Uterus (tissue), 4 donors: ENCODE data around the gene PIM1. TPM values are rescaled to one million over a fixed set of nuclear protein-coding genes. Genes with fewer than 3 reads are reported as not detected.

ENCODE experiments used
- DNase-seq, 2 donors: peaks; one replicate each; pipeline ENCODE4 v3.0.0-alpha.2; 2019 to 2020
- H3K27ac ChIP-seq, 2 donors: fragments of 200-600 bp; sonication (generic); 1 replicate in 1 of 2; 2 replicates in 1 of 2; pipeline ENCODE4 v1.5.1; 2016 to 2018
- H3K27me3 ChIP-seq, 2 donors: fragments of 200-600 bp; sonication (generic); one replicate each; pipeline ENCODE4 v1.5.1; 2018 to 2019; ENCODE audit warnings: control low read depth in 1 of 2
- H3K36me3 ChIP-seq, 2 donors: fragments of 200-600 bp; sonication (generic); one replicate each; pipeline ENCODE4 v1.5.1; 2019; ENCODE audit warnings: control low read depth in 1 of 2
- H3K4me1 ChIP-seq, 2 donors: fragments of 200-600 bp; sonication (generic); one replicate each; pipeline ENCODE4 v1.5.1; 2018 to 2019; ENCODE audit warnings: control low read depth in 1 of 2
- H3K4me3 ChIP-seq, 2 donors: fragments of 200-600 bp; sonication (generic); 1 replicate in 1 of 2; 2 replicates in 1 of 2; pipeline ENCODE4 v1.5.1; 2018 to 2019; ENCODE audit warnings: mild to moderate bottlenecking in 1 of 2
- H3K9me3 ChIP-seq, 2 donors: fragments of 200-600 bp; sonication (generic); one replicate each; pipeline ENCODE4 v1.5.1; 2019; ENCODE audit warnings: control low read depth in 1 of 2
- POLR2A ChIP-seq, 2 donors: fragments of 450-650 bp; IDR thresholded peaks; one replicate each; pipeline ENCODE4 v1.6.1; 2016; ENCODE audit warnings: antibody characterized with exemption in 2 of 2, mild to moderate bottlenecking in 1 of 2, moderate library complexity in 1 of 2
- intact Hi-C: fragments of 100-400 bp; cut with DNase I; formaldehyde crosslinking; loops from one replicate; pipeline ENCODE4 v1.15.1; 2023; ENCODE audit warnings: low total_unique reads
- total RNA-seq, 4 donors: library from RNA; depleted of rRNA in 3 of 4; stranded (reverse); fragments of >200 nt in 3 of 4; gene quantifications; one replicate each; pipeline versions ENCODE4 v1.1.0 to v1.2.4, GENCODE V29; 2014 to 2023
- TF ChIP-seq, protein P1 (sequence below), 4 experiments: fragments of 200-600 bp in 2 of 4; fragments of 450-650 bp in 2 of 4; sonication (generic) in 2 of 4; IDR thresholded peaks; one replicate each; pipeline ENCODE4 v1.5.1; 2016 to 2019; ENCODE audit warnings: antibody characterized with exemption in 4 of 4, mild to moderate bottlenecking in 2 of 4, moderate library complexity in 1 of 4
- donor health status: DM: yes; HTN: yes; CAD: no.

Gene PIM1
- 10 to 100 TPM in 3 of 4 donors, 1 to 10 TPM in 1; 2.0 to 44.5 (median 28.8) TPM for total RNA-seq

DNA sequence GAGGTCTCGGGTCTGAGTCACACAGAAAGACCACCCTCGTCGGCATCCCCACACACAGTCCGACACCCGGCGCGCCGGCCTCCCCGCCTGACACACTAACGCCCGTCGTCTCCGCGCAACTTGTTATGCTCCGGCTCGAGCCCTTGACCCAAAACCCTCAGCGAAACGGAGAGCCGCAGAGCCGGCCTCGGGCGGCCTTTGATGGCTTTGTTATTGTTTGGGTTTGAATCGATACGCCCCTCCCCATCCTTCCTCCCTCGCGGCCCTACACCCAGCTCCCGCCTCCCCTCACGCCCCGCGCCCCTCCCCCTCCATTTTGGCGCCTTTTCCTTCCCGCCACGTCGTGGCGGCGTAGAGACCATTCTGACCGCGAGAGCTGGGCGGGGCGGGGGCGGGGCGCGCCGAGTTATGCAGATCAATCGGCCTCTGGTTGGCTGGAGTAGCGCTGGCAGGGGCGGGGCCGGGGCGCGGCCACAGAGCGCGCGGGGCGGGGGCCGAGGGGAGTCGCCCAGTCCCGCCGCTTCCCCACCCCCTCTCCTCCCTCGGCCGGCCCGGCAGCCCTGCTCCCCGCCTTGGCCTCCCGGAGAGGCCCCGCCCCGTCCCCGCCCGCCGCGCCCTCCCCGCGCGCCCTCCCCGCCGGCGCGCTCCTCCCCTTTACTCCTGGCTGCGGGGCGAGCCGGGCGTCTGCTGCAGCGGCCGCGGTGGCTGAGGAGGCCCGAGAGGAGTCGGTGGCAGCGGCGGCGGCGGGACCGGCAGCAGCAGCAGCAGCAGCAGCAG is at the start of gene PIM1:
Gene PIM1 (plus strand): TSS at position 657 of the 777 bp plus-strand sequence. CDS start 424 bp downstream, outside the sequence.
- H3K27me3 ChIP-seq, result no peaks in the 10 kb centered on the region
- no peaks in the 10 kb centered on the region for H3K9me3 ChIP-seq
- H3K27ac ChIP-seq, result peak within 1 kb of the TSS; percentile 96 to 98
- peak; percentile 83 to 97 for TF ChIP-seq POLR2A (IDR thresholded peaks at IDR 0.05)
- TF ChIP-seq, protein P1, sequence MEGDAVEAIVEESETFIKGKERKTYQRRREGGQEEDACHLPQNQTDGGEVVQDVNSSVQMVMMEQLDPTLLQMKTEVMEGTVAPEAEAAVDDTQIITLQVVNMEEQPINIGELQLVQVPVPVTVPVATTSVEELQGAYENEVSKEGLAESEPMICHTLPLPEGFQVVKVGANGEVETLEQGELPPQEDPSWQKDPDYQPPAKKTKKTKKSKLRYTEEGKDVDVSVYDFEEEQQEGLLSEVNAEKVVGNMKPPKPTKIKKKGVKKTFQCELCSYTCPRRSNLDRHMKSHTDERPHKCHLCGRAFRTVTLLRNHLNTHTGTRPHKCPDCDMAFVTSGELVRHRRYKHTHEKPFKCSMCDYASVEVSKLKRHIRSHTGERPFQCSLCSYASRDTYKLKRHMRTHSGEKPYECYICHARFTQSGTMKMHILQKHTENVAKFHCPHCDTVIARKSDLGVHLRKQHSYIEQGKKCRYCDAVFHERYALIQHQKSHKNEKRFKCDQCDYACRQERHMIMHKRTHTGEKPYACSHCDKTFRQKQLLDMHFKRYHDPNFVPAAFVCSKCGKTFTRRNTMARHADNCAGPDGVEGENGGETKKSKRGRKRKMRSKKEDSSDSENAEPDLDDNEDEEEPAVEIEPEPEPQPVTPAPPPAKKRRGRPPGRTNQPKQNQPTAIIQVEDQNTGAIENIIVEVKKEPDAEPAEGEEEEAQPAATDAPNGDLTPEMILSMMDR (IDR thresholded peaks at IDR 0.05), result peak in 2 of 4 experiments; percentile 13 to 14
- intact Hi-C loops, result loop anchor here (2.0 to 10.0 kb wide), 2 partner anchors 113 to 145 kb away; no protein-coding TSS in a partner anchor
- H3K4me1 ChIP-seq, result no peaks in the 10 kb centered on the region
- peak; percentile 99 to 100 for DNase-seq
- H3K36me3 ChIP-seq, result no peaks in the 10 kb centered on the region
- peak within 1 kb of the TSS; percentile 73 to 85 for H3K4me3 ChIP-seq

DNA sequence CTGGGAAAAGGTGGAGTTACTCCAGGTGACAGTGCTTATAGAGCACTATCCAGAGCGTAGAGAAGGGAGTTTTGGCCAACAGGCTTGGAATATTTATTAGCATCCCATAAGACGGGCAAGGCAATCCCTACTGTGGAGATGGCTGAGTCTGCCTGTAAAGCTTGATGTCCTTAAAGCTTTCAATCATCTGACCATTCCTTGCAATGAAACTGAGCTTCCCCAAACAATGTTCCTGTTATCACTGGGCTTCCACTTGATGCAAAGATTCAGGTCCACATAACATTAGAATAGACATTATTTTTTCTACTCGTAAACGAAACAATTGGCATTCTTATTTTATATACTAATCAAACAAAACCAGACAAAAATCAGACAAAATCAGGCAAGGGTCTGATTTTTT is 48.4 kb upstream of the PIM1 start:
- no peaks in the 10 kb centered on the region for H3K27me3 ChIP-seq
- H3K9me3 ChIP-seq, result no peaks in the 10 kb centered on the region
- no peak overlapping the region for H3K27ac ChIP-seq
- no peak for DNase-seq
- H3K36me3 ChIP-seq, result no peaks in the 10 kb centered on the region
- H3K4me3 ChIP-seq, result no peak overlapping the region
- H3K4me1 ChIP-seq, result no peaks in the 10 kb centered on the region
- no peak for TF ChIP-seq POLR2A (IDR thresholded peaks at IDR 0.05)
- TF ChIP-seq, protein P1 (IDR thresholded peaks at IDR 0.05), result no peak
- intact Hi-C loops, result no loop called here

DNA sequence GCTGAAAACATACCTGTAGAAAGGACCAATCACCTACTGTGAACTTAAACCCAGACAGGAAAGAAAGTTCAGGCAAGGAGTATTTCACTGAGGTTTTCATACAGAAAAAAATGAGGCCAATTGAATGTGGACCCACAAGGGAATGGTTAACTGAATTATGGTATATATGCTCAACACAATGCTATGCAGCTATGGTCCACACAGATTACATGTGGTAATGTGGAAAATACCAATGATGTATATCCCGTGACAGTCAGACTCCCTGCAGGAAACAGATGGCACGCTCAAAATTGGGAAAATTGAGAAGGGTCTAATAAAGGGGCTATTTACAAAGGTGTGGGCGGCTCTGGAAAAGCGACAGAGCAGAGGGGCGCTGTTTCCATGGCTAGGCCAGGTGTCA is 47.1 kb upstream of the PIM1 start:
- DNase-seq, result no peak
- no peak overlapping the region for H3K4me3 ChIP-seq
- no peaks in the 10 kb centered on the region for H3K9me3 ChIP-seq
- no peaks in the 10 kb centered on the region for H3K36me3 ChIP-seq
- H3K27me3 ChIP-seq, result no peaks in the 10 kb centered on the region
- TF ChIP-seq, protein P1 (IDR thresholded peaks at IDR 0.05), result no peak
- TF ChIP-seq POLR2A (IDR thresholded peaks at IDR 0.05), result no peak
- intact Hi-C loops, result no loop called here
- no peaks in the 10 kb centered on the region for H3K4me1 ChIP-seq
- no peak overlapping the region for H3K27ac ChIP-seq

DNA sequence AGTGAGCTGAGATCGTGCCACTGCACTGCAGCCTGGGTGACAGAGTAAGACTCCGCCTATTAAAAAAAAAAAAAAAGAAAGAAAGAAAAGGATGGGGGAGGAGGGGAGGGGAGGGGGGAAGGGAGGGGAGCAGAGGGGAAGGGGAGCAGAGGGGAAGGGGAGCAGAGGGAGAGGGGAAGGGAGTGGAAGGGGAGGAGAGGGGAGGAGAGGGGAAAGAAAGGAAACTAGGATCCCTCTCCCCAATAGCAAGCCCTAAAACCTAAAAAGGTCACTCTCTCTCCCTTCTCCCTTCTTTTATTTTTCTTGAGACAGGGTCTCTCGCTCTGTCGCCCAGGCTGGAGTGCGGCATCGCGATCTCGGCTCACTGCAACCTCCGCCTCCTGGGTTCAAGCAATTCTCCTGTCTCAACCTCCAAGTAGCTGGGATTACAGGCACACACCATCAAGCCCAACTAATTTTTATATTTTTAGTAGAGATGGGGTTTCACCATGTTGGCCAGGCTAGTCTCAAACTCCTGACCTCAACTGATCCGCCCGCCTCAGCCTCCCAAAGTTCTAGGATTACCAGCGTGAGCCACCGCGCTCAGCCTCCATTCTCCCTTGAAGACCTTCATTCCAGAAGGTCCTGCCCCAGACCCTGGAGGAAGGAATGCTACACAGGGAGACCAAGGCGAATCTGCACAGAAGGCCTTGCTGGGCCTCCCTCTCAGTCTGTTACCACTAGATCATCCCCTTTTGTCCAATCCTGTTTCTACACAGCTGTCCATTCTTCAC is 45.8 kb upstream of the PIM1 start:
- TF ChIP-seq, protein P1 (IDR thresholded peaks at IDR 0.05), result no peak
- TF ChIP-seq POLR2A (IDR thresholded peaks at IDR 0.05), result no peak
- intact Hi-C loops, result no loop called here
- H3K27ac ChIP-seq, result no peak overlapping the region

More for the DNA sequence above, 45.8 kb upstream of the PIM1 start:
- H3K4me3 ChIP-seq, result no peak overlapping the region
- no peaks in the 10 kb centered on the region for H3K4me1 ChIP-seq
- no peaks in the 10 kb centered on the region for H3K27me3 ChIP-seq
- no peaks in the 10 kb centered on the region for H3K36me3 ChIP-seq
- no peak for DNase-seq
- H3K9me3 ChIP-seq, result no peaks in the 10 kb centered on the region
